SIG-M5 treated with dmso at 0.1 percent for 504 hours (cell line): Measurements from ENCODE around the gene SEPHS2.
A peak's percentile ranks its signal among the peaks of the same experiment; 100 is the strongest.
"Not testable (repeated sequence)": the region's sequence is repeated elsewhere in the genome, so short reads cannot be mapped to it uniquely, and the experiment has no call there.

Experiments used
- DNase-seq: peaks from one replicate; lab custom pipeline; 2025; ENCODE audit not compliant: unreplicated experiment; lab: John Stamatoyannopoulos, UW

SEPHS2 gene

DNA sequence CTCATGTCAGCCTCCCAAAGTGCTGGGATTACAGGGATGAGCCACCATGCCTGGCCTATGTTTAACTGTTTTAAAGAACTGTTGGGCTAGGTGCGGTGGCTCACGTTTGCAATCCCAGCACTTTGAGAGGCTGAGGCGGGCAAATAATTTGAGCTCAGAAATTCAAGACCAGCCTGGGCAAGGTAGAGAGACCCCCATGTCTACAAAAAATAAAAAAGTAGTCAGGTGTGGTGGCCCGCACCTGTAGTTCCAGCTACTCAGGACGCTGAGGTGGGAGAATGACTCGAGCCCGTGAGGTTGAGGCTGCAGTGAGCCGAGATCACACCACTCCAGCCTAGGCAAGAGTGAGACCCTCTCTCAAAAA lies 24.9 kb upstream of the SEPHS2 start:
- no peak for DNase-seq

DNA sequence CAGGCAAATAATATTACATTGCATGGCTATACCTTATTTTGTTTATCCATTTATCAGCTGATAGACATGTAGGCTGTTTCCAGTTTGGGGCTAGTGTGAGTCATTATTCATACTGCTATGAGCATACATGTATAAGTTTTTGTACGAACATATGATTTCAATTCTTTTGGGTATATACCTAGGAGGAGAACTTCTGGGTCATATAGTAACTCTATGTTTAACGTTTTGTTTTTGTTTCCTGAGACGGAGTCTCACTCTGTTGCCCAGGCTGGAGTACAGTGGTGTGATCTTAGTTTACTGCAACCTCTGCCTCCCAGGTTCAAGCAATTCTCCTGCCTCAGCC lies 24.5 kb upstream of the SEPHS2 start:
- DNase-seq, result no peak

DNA sequence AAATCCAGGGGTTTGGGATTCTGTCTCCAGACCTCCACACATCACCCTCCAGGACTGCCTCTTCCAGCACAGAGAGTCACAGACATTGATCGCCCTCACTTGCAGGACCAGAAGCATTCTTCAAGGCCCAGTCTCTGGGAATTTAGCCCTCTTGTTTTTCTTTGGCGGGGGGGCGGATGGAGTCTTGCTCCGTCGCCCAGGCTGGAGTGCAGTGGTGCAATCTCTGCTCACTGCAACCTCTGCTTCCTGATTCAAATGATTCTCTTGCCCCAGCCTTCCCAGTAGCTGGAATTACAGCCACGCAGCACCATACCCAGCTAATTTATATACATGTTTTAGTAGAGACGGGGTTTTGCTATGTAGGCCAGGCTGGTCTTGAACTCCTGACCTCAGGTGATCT lies 18.4 kb upstream of the SEPHS2 start:
- no peak for DNase-seq

DNA sequence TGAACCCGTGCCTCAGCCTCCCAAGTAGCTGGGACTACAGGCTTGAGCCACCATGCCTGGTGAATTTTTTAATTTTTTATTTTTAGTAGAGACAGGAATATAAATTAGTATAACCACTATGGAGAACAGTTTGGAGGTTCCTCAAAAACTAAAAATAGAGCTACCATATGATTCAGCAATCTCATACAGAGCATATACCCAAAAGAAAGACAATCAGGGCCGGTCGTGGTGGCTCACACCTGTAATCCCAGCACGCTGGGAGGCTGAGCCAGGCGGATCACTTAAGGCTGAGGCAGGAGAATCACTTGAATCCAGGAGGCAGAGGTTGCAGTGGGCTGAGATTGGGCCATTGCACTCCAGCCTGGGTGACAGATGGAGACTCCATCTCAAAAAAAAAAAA lies 15.8 kb upstream of the SEPHS2 start:
- DNase-seq, result not testable (repeated sequence)

DNA sequence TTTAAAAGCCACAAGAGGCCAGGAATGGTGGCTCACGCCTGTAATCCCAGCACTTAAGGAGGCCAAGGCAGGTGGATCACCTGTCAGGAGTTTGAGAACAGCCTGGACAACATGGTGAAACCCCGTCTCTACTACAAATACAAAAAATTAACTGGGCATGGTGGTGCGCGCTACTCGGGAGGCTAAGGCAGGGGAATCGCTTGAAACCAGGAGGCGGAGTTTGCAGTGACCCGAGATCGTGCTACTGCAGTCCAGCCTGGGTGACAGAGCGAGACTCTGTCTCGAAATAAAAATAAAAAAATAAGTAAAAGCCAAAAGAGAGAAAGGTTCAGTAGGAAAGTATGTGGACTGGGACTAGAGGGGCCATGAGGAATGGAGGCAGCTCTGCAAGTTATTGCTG lies 13.8 kb upstream of the SEPHS2 start:
- DNase-seq, result no peak

DNA sequence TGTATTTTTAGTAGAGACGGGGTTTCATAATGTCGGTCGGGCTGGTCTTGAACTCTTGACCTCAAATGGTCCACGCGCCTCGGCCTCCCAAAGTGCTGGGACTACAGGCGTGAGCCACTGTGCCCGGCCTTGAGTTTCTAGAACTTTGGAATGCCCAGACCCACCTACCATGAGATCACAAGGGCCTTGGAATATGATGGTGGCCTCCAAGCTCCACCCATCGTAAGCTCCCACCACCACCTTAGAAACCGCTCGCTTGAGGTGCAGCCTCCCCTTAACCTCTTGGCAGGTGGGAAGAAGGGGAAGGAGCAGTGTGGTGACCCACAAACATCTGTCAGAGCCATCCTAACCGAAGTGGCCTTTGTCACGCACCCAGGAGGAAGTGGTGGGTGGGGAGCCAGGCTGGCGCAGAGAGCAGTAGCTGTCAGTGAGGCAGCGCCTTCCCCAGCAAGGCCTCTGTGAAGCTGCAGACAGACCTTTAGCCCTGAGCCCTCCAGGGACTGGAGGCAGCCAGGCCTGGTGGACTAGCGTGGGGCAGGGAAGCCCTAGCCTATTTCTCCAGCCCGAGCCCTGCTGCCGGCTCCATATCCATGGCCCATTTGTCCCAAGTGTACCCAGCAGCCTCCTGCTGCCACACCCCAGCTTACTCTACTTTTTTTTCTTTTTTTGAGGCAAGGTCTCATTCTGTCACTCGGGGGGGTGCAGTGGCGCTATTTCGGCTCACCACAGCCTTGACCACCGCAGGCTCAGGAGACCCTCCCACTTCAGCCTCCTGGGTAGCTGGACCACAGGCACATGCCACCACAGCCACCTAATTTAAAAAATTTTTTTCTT lies 13.1 kb upstream of the SEPHS2 start:
- peak; percentile 92 for DNase-seq

DNA sequence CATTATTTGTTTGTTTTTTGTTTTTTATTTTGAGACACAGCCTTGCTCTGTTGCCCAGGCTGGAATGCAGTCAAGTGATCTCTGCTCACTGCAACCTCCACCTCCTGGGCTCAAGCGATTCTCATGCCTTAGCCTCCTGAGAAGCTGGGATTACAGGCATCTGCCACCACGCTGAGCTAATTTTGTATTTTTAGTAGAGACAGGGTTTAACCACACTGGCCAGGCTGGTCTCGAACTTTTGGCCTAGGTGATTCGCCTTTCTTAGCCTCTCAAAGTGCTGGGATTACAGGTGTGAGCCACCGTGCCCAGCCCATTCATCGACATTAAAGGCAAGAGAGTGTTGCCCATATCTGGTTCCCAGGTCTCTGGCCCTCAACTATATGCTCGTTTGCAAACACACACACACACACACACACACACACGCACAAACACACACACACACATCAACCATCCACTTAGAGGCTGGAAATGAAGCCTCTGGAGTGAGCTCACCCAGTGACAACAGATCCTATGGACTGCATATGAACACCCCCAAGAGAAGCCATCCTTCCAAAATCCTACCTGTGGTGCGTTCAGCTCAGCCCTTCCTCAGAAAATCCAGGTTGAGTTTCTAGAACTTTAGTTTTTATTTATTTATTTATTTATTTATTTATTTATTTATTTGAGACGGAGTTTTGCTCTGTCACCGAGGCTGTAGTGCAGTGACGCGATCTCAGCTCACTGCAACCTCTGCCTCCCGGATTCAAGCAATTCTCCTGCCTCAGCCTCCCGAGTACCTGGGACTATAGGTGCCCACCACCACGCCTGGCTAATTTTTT lies 12.3 kb upstream of the SEPHS2 start:
- DNase-seq, result no peak

DNA sequence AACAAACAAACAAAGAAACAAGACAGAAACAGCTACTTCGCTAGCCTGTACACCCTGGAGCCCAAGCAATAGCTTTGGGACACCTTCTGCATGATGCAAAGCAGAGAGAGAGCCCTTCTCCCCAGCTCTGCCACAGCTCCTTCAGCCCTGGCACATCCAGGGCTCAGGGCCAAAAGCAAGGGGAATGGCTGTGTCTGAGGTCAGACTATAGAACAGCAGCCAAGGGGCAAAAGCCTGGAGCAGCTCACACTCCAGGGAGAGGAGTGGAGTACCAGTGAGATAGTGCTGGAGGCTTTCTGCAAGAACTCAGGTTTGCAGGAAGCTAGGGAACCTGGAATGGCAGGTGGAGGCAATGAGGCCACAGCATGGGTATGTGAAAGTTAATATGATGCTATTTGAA lies 11.6 kb upstream of the SEPHS2 start:
- DNase-seq, result no peak

DNA sequence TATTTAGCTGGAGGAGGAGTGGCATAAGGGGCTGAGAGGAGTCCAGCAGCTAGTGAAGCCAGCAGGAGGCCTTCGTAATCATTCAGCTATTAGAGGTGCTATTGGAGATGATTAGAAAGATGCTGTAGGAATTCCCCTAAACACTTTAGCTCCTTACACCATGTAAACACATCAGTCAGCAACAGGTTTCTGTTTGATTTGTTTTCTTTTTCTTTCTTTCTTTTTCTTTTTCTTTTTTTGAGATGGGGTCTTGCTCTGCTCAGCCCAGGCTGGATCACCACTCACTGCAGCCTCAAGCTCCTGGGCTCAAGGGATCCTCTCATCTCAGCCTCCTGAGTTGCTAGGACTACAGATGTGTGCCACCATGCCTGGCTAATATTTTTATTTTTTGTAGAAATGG lies 10.6 kb upstream of the SEPHS2 start:
- DNase-seq, result no peak

DNA sequence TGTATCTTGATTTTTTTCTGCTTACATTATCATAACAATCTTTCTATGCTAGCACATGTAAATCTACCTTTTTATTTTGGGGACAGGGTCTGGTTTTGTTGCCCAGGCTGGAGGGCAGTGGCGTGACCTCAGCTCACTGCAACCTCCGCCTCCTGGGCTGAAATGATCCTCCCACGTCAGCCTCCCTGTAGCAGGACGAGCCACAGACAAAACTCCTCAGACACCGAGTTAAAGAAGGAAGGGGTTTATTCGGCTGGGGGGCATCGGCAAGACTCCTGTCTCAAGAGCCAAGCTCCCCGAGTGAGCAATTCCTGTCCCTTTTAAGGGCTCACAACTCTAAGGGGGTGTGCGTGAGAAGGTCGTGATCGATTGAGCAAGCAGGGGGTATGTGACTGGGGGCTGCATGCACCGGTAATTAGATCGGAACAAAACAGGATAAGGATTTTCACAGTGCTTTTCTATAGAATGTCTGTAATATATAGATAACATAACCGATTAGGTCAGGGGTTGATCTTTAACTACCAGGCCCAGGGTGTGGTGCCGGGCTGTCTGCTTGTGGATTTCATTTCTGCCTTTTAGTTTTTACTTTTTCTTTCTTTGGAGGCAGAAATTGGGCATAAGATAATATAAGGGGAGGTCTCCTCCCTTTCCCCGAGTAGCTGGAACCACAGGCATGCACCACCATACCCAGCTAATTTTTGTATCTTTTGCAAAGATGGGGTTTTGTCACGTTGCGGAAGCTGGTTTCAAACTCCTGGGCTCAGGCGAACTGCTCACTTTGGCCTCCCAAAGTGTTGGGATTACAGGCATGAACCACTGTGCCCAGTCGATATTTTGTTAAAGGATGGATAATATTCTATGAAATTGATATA lies 7.3 kb upstream of the SEPHS2 start:
- DNase-seq, result not testable (repeated sequence)

DNA sequence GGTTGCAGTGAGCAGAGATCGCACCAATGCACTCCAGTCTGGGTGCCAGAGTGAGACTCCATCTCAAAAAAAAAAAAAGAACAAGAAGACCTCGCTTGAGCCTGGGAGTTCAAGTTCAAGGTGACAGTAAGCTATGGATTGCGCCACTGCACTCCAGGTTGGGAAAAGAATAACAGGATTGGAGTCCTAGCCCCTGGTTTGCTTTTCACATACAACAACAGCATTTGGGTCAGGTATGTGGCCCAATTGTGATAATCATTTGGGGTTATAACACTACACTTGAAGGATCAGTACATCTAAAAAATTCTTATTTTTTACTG lies 3.4 kb upstream of the SEPHS2 start:
- no peak for DNase-seq

DNA sequence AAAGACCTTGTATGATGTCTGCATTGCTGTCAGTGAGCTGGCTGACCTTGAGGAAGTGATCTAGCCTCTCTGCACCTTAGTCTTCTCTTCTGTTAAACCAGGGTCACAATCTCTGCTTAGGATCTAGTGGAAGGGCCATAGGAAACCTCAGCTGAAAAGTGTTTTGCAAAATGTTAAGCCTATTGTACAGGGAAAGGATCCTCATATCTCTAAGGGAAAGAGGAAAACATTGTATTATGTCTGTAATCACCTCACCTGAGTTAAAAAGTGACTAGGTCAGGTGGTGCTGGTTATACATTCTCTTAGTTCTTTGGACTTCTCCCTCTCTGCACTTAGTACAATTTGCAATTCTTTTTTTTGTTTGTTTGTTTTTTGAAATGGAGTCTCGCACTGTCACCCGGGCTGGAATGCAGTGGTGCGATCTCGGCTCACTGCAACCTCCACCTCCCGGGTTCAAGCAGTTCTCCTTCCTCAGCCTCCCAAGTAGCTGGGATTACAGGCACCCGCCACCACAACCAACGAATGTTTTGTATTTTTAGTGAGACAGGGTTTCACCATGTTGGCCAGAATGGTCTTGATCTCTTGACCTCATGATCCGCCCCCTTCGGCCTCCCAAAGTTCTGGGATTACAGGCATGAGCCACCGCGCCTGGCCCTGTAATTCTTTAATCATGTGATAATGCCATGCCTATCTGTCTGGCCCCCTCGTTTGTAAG lies 2.0 kb upstream of the SEPHS2 start:
- no peak for DNase-seq

DNA sequence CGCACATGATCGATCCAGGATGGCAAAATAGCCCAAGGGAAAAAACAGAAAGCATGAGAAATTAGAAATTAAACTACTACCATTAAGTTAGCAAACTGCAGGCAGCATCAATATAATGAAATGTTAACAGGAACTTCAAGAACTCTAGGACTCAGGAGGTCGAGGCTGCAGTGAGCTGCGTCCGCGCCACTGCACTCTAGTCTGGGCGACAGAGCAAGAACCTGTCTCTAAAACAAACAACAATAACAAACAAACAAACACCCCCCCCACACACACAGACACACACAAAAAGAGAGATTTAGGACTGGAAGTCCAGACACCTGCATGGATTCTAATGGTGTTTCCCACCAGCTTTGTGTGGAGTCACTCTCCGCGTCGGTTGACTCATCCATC lies 525 bp upstream of the SEPHS2 start:
- DNase-seq, result no peak

DNA sequence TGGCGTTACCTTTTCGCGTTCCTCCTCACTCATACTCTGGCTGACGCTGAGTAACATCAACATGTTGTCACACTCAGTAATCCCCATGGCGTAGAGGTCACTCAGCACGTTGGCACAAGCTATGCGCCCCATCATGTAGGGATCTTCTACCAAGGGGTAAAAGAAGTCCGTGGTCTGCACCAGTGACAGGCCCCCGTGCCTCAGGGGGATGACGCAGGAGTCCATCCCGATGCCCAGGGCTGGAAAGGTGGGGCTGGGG lies 596 bp downstream of the SEPHS2 start:
- DNase-seq, result no peak

DNA sequence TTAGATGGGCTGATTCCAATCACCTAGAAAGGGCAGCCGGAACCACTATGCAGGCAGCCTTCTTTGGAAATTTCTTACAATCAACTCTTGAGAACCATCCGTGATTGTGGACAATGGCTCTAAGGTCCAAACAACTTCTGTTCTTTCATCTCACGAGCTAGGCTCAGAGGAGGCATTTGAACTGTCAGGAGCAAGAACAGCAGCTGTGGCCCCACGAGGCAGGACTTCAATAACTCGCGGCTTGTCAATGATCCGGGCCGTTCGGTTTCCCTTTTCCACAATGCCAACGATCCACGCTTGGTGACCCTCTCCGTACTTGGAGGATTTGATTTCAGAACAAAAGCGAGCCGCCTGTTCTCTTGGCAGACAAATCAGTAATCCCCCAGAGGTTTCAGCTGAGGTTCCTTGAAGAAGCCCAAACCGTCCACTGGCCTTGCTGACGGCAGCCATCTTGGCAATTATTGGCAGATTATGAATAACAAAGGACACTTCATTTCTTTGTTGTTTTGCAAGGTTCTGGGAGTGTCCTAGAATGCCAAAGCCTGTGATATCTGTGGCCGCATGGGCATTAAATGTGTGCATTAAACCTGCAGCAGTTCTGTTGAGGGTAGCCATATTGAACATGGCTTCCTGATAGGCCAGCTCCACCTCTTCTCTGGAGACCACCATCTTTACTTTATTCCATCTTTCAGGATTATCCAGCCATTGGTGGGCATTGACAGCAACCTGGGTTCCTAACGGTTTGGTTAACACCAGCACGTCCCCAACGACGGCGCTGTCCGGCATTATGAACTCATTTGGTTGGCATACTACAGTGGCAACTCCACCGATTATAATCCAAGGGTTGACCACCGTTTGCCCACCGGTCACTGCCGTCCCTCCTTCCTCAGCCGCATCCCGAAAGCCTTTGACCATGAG lies 1.2 kb downstream of the SEPHS2 start:
- no peak for DNase-seq

DNA sequence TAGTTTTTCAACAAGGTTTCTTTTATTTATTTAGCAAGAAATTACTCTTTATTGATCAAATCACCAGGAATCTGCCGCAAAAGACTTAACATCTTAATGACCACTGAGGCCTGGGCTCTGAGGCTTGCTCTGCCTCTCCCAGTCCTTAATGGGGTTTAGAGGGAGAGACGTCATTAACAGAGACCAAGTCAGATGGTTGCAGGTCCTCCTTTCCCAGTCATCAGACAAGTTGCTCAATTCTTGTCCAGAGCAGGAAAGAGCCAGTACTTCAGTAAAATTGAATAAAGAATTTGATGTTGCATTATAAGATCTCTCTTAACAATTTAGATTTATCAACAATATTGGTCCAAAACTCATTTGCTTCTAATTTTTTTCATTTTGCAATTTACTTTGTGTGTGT lies 2.0 kb downstream of the SEPHS2 start:
- DNase-seq, result peak; percentile 49

DNA sequence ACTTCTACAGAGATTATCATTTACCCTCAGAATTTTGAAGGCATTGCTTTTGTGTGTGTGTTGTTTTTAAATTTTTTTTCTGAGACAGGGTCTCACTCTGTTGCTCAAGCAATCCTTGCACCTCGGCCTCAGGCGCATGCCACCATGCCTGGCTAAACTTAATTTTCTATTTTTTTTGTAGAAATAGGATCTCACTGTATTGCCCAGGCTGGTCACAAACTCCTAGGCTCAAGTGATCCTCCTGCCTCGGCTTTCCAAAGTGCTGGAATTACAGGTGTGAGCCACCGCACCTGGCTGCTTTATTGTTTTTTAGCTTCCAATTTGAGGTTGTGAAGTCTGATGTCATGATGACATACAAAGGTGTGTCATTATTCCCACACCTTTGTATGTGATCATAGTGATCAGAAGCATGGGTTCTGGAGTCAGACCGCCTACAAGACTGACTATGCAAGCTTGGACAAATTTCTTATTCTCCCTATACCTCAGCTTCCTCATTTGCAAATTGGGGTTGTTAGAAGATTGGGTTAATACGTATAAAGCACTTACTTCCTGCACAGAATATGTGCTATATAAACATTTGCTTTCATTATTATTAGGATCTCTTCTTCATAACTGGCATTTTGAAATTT lies 5.8 kb downstream of the SEPHS2 start:
- peak; percentile 47 for DNase-seq

DNA sequence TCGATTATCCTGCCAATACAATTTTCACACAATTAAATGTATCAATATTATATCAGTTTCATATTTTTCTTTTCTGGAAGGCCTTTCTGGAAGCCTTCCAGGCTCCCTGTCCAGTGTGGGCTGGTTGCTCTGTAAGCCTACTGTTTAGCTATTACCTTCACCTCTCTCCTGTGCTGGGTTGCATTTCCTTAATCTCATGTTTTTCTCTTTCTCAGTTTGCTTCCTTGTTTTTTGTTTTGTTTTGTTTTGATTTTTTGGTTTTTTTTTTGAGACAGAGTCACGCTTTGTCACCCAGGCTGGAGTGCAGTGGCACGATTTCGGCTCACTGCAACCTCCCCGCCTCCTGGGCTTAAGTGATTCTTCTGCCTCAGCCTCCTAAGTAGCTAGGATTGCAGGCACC lies 6.8 kb downstream of the SEPHS2 start:
- DNase-seq, result no peak

DNA sequence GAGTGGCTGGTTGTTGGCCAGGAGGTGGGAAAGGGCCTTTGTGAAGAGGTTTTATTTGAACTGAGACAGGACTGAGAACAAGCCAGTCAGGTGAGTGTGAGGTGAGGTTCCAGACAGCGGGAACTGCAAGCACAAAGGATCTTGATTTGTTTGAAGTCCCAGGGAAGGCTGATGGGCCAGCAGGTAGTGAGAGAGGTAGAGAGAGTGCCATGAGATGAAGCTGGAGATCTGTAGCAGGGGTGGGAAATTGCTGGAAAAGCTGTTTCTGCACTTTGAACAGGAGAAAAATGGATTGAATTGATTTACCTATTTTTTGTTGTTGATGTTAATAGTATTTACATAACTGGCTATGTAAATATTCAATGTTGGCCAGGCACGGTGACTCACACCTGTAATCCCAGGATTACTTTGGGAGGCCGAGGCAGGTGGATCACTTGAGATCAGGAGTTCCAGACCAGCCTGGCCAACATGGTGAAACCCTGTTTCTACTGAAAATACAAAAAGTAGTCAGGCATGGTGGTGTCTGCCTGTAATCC lies 8.1 kb downstream of the SEPHS2 start:
- peak; percentile 46 for DNase-seq

DNA sequence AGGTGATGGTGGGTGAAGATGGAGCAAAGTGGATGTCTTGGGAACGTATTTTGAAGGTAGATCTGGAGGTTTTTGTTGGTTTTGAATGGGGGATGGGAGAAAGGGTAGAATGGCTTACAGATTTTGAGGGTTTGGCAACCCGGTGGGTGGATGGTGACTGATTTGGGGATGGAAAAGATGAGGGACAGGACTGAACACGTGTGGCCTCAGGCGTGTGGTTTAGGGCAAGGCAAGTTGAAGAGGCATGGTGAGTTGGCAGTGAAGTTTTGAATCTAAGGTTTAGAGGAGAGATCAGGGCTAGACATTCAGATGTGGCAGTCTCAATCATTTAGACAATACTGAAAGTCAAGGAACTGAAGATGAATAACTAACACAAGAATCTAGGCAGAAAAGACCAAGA lies 10.8 kb downstream of the SEPHS2 start:
- no peak for DNase-seq
